HepG2 (cell line): Measurements from ENCODE around the gene NUAK2. TPM values are rescaled to one million over a fixed set of nuclear protein-coding genes. Genes with fewer than 3 reads are reported as not detected.
A peak's percentile ranks its signal among the peaks of the same experiment; 100 is the strongest.

ENCODE experiments used
- ATAC-seq: fragments of 200-7000 bp; cut with Tn5 transposase; 3 replicates; pipeline ENCODE4 v1.9.1; 2020; ENCODE audit warnings: mild to moderate bottlenecking, moderate library complexity
- BruUV-seq: library from RNA; stranded (reverse); fragments of 400-500 nt; replicated peaks from 2 replicates; lab custom pipeline; 2021; lab: Mats Ljungman, UMichigan
- CTCF ChIA-PET: fragments of 300-600 bp; formaldehyde crosslinking; extraction: SDS; loops from one replicate; lab custom pipeline; 2021; ENCODE audit warnings: low total read pairs, inconsistent platforms, low intra/inter-chr PET ratio; lab: Yijun Ruan, JAX
- POLR2A ChIA-PET: fragments of 350-600 bp; sonication (Branson Sonifier 250); formaldehyde crosslinking; loops from one replicate; lab custom pipeline; 2020; ENCODE audit warnings: antibody characterized with exemption, inconsistent platforms; lab: Yijun Ruan, JAX
- DNase-seq: peaks from one replicate; pipeline ENCODE4 v3.0.0-alpha.2; 2015; ENCODE audit warnings: low spot score
- FAIRE-seq: peaks from 3 replicates; lab custom pipeline; 2011; peaks lifted over from hg19 to GRCh38; lab: Jason Lieb, UNC
- H2AFZ ChIP-seq: one replicate; pipeline ENCODE4 v1.6.1; 2011; ENCODE audit warnings: low read length, inconsistent platforms
- H3K27ac ChIP-seq: fragments of 300-600 bp; 3 replicates; pipeline ENCODE4 v1.8.0; 2011; ENCODE audit warnings: mixed run types, mild to moderate bottlenecking, mixed read lengths, low read length, inconsistent platforms; ENCODE audit not compliant: insufficient read depth; ENCODE audit errors: extremely low read length
- H3K27me3 ChIP-seq, 2 experiments: fragments of 200-600 bp in 1 of 2; 2 replicates in 1 of 2; 3 replicates in 1 of 2; pipeline versions ENCODE4 v1.6.0 to v1.8.0; 2011; ENCODE audit warnings: low read length in 2 of 2, mild to moderate bottlenecking in 2 of 2, moderate library complexity in 2 of 2, inconsistent platforms in 1 of 2; ENCODE audit not compliant: insufficient read depth in 2 of 2, control insufficient read depth in 1 of 2
- H3K36me3 ChIP-seq, 2 experiments: fragments of 200-600 bp in 1 of 2; replicated peaks in 1 of 2; 2 replicates in 1 of 2; 3 replicates in 1 of 2; pipeline versions ENCODE4 v1.5.1 to v1.8.0; 2011; ENCODE audit warnings: low read length in 2 of 2, inconsistent platforms in 1 of 2; ENCODE audit not compliant: insufficient read depth in 2 of 2, control insufficient read depth in 1 of 2
- H3K4me1 ChIP-seq: 2 replicates; pipeline ENCODE4 v1.5.1; 2012; ENCODE audit warnings: low read length, inconsistent platforms; ENCODE audit not compliant: insufficient read depth
- H3K4me2 ChIP-seq: 2 replicates; pipeline ENCODE4 v1.6.0; 2011; ENCODE audit warnings: low read depth, low read length, inconsistent platforms
- H3K4me3 ChIP-seq, 3 experiments: fragments of 200-600 bp in 1 of 3; sonication (generic), shearing (Covaris generic) in 1 of 3; replicated peaks in 1 of 3; 2 replicates each; pipeline ENCODE4 v1.5.1; 2011 to 2016; ENCODE audit warnings: low read length in 3 of 3, inconsistent platforms in 2 of 3, low read depth in 2 of 3, mild to moderate bottlenecking in 2 of 3, control low read depth in 1 of 3, mixed read lengths in 1 of 3; ENCODE audit not compliant: insufficient read depth in 1 of 3
- H3K79me2 ChIP-seq: one replicate; pipeline ENCODE4 v1.6.1; 2011; ENCODE audit warnings: low read length, inconsistent platforms; ENCODE audit not compliant: insufficient read depth
- H3K9ac ChIP-seq: 2 replicates; pipeline ENCODE4 v1.6.0; 2011; ENCODE audit warnings: mild to moderate bottlenecking, low read depth, low read length, inconsistent platforms; ENCODE audit not compliant: insufficient read depth
- H3K9me3 ChIP-seq: 2 replicates; pipeline ENCODE4 v1.5.1; 2012; ENCODE audit warnings: mild to moderate bottlenecking, low read length
- H4K20me1 ChIP-seq: 2 replicates; pipeline ENCODE4 v1.6.0; 2011; ENCODE audit warnings: inconsistent platforms, mild to moderate bottlenecking, low read length, moderate library complexity; ENCODE audit not compliant: insufficient read depth
- HNRNPUL1 ChIP-seq: fragments of 200-400 bp; formaldehyde crosslinking; IDR thresholded peaks from 2 replicates; pipeline ENCODE4 v1.6.1; 2017; ENCODE audit warnings: low read depth, mild to moderate bottlenecking, low read length, moderate library complexity
- RAD21 ChIP-seq: fragments of 450-650 bp; formaldehyde crosslinking; IDR thresholded peaks from 2 replicates; pipeline ENCODE4 v1.5.0; 2020; ENCODE audit warnings: mild to moderate bottlenecking
- RELA ChIP-seq: sonication (generic); formaldehyde crosslinking; IDR thresholded peaks from 2 replicates; pipeline ENCODE4 v1.4.0; 2020; ENCODE audit warnings: missing genetic modification reagents
- SOX6 ChIP-seq, 2 experiments: fragments of 450-650 bp in 1 of 2; sonication (generic) in 1 of 2; formaldehyde crosslinking in 1 of 2; IDR thresholded peaks; 2 replicates each; pipeline versions ENCODE4 v1.4.0 to v1.6.1; 2017 to 2020; ENCODE audit warnings: antibody characterized with exemption in 1 of 2, mild to moderate bottlenecking in 1 of 2, missing genetic modification reagents in 1 of 2
- SRY ChIP-seq: sonication (generic); formaldehyde crosslinking; IDR thresholded peaks from 2 replicates; pipeline ENCODE4 v1.8.0; 2022; ENCODE audit warnings: mild to moderate bottlenecking, missing genetic modification reagents
- TCF7 ChIP-seq: sonication (generic); IDR thresholded peaks from 2 replicates; pipeline ENCODE4 v1.6.1; 2016; ENCODE audit warnings: antibody characterized with exemption, low read depth
- ZNF121 ChIP-seq: sonication (generic); formaldehyde crosslinking; IDR thresholded peaks from 2 replicates; pipeline ENCODE4 v1.5.0; 2020; ENCODE audit warnings: mild to moderate bottlenecking, missing genetic modification reagents
- ZNF44 ChIP-seq: sonication (generic); formaldehyde crosslinking; IDR thresholded peaks from 2 replicates; pipeline ENCODE4 v1.5.1; 2020; ENCODE audit warnings: mild to moderate bottlenecking, missing genetic modification reagents
- ZNF7 ChIP-seq: IDR thresholded peaks from 2 replicates; pipeline ENCODE4 v1.6.1; 2016; ENCODE audit warnings: missing biosample characterization, missing genetic modification reagents
- WGBS: methylation state at CpG from one replicate; pipeline ENCODE4 v1.1.6; 2017; ENCODE audit warnings: low lambda C conversion rate; 5-methylcytosine and 5-hydroxymethylcytosine counted together
- in situ Hi-C: cut with HindIII; loops from 2 replicates; pipeline ENCODE4 v1.10.0; 2017; ENCODE audit warnings: low pct_unique_long_range_greater_than_20kb; ENCODE audit not compliant: extremely low pct_ligation_motif_present
- intact Hi-C: fragments of 100-400 bp; cut with micrococcal nuclease; formaldehyde crosslinking; loops from one replicate; pipeline ENCODE4 v1.10.0; 2022; ENCODE audit not compliant: unreplicated experiment
- polyA plus RNA-seq, 8 experiments: library from polyadenylated mRNA; depleted of rRNA in 3 of 8; stranded (reverse) in 7 of 8; unstranded in 1 of 8; fragments of >200 nt; fragmentation: Illumina TruSeq in 4 of 8; extraction: Trizol in 4 of 8; gene quantifications; 2 replicates each; pipeline versions ENCODE4 v1.2.1 to v1.2.3, GENCODE V29; 2011 to 2016; ENCODE audit warnings: low read depth in 4 of 8, missing spikeins in 1 of 8, mixed read lengths in 1 of 8; ENCODE audit not compliant: insufficient read depth in 1 of 8
- total RNA-seq, 5 experiments: library from RNA; depleted of rRNA; stranded (reverse); fragments of >200 nt; fragmentation: Illumina TruSeq; extraction: Trizol; gene quantifications; 2 replicates each; pipeline ENCODE4 v1.2.3, GENCODE V29; 2016; ENCODE audit warnings: low read depth in 1 of 5
- TF ChIP-seq, protein P1 (sequence below): sonication (generic); formaldehyde crosslinking; IDR thresholded peaks from 2 replicates; pipeline ENCODE4 v1.9.0; 2021; ENCODE audit warnings: missing genetic modification reagents, mild to moderate bottlenecking, borderline replicate concordance
- TF ChIP-seq, protein P2 (sequence below): sonication (generic); formaldehyde crosslinking; IDR thresholded peaks from 2 replicates; pipeline ENCODE4 v1.4.0; 2020; ENCODE audit warnings: missing genetic modification reagents, mild to moderate bottlenecking, borderline replicate concordance
- TF ChIP-seq, protein P3 (sequence below): sonication (generic); formaldehyde crosslinking; IDR thresholded peaks from 2 replicates; pipeline ENCODE4 v1.5.0; 2020; ENCODE audit warnings: missing genetic modification reagents, mild to moderate bottlenecking, borderline replicate concordance
- TF ChIP-seq, protein P4 (sequence below): sonication (generic); formaldehyde crosslinking; IDR thresholded peaks from 2 replicates; pipeline ENCODE4 v1.4.0; 2020; ENCODE audit warnings: missing genetic modification reagents, mild to moderate bottlenecking, borderline replicate concordance
- TF ChIP-seq, protein P5 (sequence below): IDR thresholded peaks from 2 replicates; pipeline ENCODE4 v1.6.1; 2016; ENCODE audit warnings: missing compliant biosample characterization, missing genetic modification reagents, borderline replicate concordance

Gene NUAK2
- total and polyA plus RNA-seq, 2 of the 13 experiments (the other 11 are each of a cell fraction or from before 2014, with no cell fraction given) = 0.75 to 1.1 TPM

DNA sequence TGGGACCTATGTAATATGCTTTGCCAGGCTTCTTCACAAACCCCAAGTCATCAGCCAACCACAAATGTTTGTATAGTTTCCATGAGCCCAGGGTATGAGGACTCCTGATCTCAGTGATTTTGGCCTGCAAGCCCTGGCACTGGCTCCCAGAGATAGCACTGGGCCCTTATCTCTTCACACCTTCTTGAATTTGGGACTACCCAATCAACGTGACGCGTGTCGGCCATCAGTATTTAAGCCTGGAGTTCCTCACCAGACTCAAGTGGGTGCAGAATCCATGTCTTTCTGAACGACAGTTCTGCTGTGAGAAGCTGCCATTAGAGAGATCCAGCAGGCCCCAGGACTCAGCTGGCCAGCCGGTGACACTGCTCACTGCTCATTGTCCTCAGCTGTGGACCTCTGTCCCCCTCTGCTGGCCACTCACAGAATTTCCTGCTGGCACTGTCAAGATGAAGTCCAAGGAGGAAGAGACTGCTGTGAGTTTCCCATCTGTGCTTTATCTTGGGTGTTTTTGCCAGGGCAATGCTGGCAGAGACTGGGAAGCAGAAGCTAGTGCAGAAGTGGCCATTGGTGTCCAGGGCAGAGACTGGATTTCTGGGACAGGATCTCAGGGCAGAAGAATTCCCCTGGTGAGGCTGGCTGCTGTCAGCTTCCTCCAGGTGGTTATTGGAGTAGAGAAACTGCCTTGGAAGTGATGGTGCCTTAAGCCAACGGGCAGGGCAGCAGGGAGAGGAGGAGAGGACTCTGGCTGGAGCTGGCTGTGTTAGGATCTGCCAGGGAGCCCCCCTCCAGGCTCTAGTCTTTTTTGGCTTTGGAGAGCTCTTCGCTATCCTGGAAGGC, 65.4 kb downstream of the NUAK2 start:
- POLR2A ChIA-PET = no interaction called here
- peak; percentile 92 for ATAC-seq
- Histone ChIP-seq H3K36me3 (no peaks in the 10 kb centered on the region), H2AFZ (no peak overlapping the region), H3K27ac (no peak overlapping the region), H3K27me3 (peaks cover 3 to 48% of the 10 kb centered on the region in 2 experiments; a peak in 4 of 5 replicates), H4K20me1 (no peaks in the 10 kb centered on the region), H3K4me1 (peaks cover 22% of the 10 kb centered on the region), H3K9ac (no peak overlapping the region), H3K9me3 (no peaks in the 10 kb centered on the region), H3K4me2 (no peak overlapping the region), H3K4me3 (no peak overlapping the region), H3K79me2 (no peaks in the 10 kb centered on the region)
- DNase-seq = peak; percentile 69
- BruUV-seq = no TSS peak
- intact Hi-C loops = loop anchor here (1.0 to 5.0 kb wide), 6 partner anchors 27 to 281 kb away; partner anchors contain the start of gene RBBP5
- CTCF ChIA-PET = interaction anchor here (0.9 to 2.5 kb wide), 4 partner anchors 26 to 281 kb away, joined by 4 to 21 read pairs (median 12); no protein-coding TSS in a partner anchor
- in situ Hi-C loops = loop anchor here (5.0 to 10.0 kb wide), 2 partner anchors 191 to 279 kb away; no protein-coding TSS in a partner anchor
- FAIRE-seq = peak; percentile 92
- 15% methylated on average over 4 of the region's 8 CpGs for WGBS
- no peak for TF ChIP-seq HNRNPUL1
- no peak for TF ChIP-seq ZNF121 (CRISPR knock-in tag)
- peak; percentile 35; the same call in 1 of the 2 replicates for TF ChIP-seq SRY (CRISPR knock-in tag)
- TF ChIP-seq, protein P1, sequence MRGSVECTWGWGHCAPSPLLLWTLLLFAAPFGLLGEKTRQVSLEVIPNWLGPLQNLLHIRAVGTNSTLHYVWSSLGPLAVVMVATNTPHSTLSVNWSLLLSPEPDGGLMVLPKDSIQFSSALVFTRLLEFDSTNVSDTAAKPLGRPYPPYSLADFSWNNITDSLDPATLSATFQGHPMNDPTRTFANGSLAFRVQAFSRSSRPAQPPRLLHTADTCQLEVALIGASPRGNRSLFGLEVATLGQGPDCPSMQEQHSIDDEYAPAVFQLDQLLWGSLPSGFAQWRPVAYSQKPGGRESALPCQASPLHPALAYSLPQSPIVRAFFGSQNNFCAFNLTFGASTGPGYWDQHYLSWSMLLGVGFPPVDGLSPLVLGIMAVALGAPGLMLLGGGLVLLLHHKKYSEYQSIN (CRISPR knock-in tag) = no peak
- no peak for TF ChIP-seq SOX6 (IDR thresholded peaks at IDR 0.05)
- peak; percentile 16; the same call in 1 of the 2 replicates for TF ChIP-seq SOX6 (CRISPR knock-in tag; IDR thresholded peaks at IDR 0.05)
- TF ChIP-seq, protein P2, sequence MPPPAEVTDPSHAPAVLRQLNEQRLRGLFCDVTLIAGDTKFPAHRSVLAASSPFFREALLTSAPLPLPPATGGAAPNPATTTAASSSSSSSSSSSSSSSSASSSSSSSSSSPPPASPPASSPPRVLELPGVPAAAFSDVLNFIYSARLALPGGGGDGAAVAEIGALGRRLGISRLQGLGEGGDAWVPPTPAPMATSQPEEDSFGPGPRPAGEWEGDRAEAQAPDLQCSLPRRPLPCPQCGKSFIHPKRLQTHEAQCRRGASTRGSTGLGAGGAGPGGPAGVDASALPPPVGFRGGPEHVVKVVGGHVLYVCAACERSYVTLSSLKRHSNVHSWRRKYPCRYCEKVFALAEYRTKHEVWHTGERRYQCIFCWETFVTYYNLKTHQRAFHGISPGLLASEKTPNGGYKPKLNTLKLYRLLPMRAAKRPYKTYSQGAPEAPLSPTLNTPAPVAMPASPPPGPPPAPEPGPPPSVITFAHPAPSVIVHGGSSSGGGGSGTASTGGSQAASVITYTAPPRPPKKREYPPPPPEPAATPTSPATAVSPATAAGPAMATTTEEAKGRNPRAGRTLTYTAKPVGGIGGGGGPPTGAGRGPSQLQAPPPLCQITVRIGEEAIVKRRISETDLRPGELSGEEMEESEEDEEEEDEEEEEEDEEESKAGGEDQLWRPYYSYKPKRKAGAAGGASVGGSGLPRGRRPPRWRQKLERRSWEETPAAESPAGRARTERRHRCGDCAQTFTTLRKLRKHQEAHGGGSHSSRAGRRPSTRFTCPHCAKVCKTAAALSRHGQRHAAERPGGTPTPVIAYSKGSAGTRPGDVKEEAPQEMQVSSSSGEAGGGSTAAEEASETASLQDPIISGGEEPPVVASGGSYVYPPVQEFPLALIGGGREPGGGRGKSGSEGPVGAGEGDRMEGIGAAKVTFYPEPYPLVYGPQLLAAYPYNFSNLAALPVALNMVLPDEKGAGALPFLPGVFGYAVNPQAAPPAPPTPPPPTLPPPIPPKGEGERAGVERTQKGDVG = no peak
- no peak for TF ChIP-seq ZNF7
- TF ChIP-seq, protein P3, sequence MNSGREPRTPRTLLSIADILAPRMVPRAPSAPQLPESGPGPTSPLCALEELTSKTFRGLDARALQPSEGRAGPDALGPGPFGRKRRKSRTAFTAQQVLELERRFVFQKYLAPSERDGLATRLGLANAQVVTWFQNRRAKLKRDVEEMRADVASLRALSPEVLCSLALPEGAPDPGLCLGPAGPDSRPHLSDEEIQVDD = no peak
- TF ChIP-seq ZNF44 (CRISPR knock-in tag) = no peak
- 0 out of 2 replicates have a peak, but pooled peaks have one; percentile 49 for TF ChIP-seq RELA
- TF ChIP-seq RAD21 (CRISPR knock-in tag) = peak; percentile 90
- TF ChIP-seq, protein P4, sequence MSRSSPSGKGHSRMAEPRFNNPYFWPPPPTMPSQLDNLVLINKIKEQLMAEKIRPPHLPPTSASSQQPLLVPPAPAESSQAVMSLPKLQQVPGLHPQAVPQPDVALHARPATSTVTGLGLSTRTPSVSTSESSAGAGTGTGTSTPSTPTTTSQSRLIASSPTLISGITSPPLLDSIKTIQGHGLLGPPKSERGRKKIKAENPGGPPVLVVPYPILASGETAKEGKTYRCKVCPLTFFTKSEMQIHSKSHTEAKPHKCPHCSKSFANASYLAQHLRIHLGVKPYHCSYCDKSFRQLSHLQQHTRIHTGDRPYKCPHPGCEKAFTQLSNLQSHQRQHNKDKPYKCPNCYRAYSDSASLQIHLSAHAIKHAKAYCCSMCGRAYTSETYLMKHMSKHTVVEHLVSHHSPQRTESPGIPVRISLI = no peak
- TF ChIP-seq TCF7 = no peak
- TF ChIP-seq, protein P5, sequence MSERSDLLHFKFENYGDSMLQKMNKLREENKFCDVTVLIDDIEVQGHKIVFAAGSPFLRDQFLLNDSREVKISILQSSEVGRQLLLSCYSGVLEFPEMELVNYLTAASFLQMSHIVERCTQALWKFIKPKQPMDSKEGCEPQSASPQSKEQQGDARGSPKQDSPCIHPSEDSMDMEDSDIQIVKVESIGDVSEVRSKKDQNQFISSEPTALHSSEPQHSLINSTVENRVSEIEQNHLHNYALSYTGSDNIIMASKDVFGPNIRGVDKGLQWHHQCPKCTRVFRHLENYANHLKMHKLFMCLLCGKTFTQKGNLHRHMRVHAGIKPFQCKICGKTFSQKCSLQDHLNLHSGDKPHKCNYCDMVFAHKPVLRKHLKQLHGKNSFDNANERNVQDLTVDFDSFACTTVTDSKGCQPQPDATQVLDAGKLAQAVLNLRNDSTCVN (CRISPR knock-in tag) = peak; percentile 34; the same call in 1 of the 2 replicates
